Muscle of leg (tissue), 11 donors: ENCODE data around the gene CCT8L2. TPM values are rescaled to one million over a fixed set of nuclear protein-coding genes. Genes with fewer than 3 reads are reported as not detected.
"Not testable (repeated sequence)": the region's sequence is repeated elsewhere in the genome, so short reads cannot be mapped to it uniquely, and the experiment has no call there.

Experiments
- DNase-seq: peaks from one replicate; pipeline ENCODE4 v3.0.0; 2013
- H3K27ac ChIP-seq: one replicate; pipeline ENCODE4 v1.5.1; 2013; ENCODE audit warnings: mild to moderate bottlenecking, low read length, control low read depth
- H3K27me3 ChIP-seq: one replicate; pipeline ENCODE4 v1.6.1; 2013; ENCODE audit warnings: low read length; ENCODE audit not compliant: control insufficient read depth, insufficient read depth
- H3K36me3 ChIP-seq: one replicate; pipeline ENCODE4 v1.6.1; 2013; ENCODE audit warnings: low read length; ENCODE audit not compliant: control insufficient read depth, insufficient read depth
- H3K4me1 ChIP-seq: one replicate; pipeline ENCODE4 v1.6.1; 2013; ENCODE audit warnings: low read length; ENCODE audit not compliant: control insufficient read depth, insufficient read depth
- H3K4me3 ChIP-seq: one replicate; pipeline ENCODE4 v1.5.1; 2013; ENCODE audit warnings: low read length, control low read depth
- H3K9me3 ChIP-seq: replicated peaks from 2 replicates; pipeline ENCODE4 v1.6.1; 2013; ENCODE audit warnings: low read depth, low read length; ENCODE audit not compliant: control insufficient read depth
- WGBS: methylation state at CpG from one replicate; pipeline ENCODE4 v1.1.5; 2013; ENCODE audit warnings: missing lambda C conversion rate; ENCODE audit not compliant: insufficient coverage; 5-methylcytosine and 5-hydroxymethylcytosine counted together
- polyA plus RNA-seq, 8 donors: library from polyadenylated mRNA; unstranded; fragments of 120-200 nt; gene quantifications; one replicate each; pipeline versions ENCODE4 v1.2.1 to v1.2.3, GENCODE V29; 2013; ENCODE audit warnings: inconsistent platforms in 1 of 8, low replicate concordance in 1 of 8; ENCODE audit not compliant: insufficient read length in 8 of 8, insufficient read depth in 1 of 8
- total RNA-seq: library from RNA; stranded (reverse); fragments of 120-200 nt; gene quantifications from one replicate; pipeline ENCODE4 v1.2.4, GENCODE V29; 2013

Gene CCT8L2
- total and polyA plus RNA-seq, 9 donors, result not detected

GRCh38 chr22:16609548-16610261 lies 17.1 kb upstream of the CCT8L2 start:
- no peak overlapping the region for H3K4me3 ChIP-seq
- H3K27ac ChIP-seq, result no peak overlapping the region
- peaks cover 28% of the 10 kb centered on the region for H3K27me3 ChIP-seq
- no peaks in the 10 kb centered on the region for H3K36me3 ChIP-seq
- no peak for DNase-seq
- no peaks in the 10 kb centered on the region for H3K9me3 ChIP-seq
- WGBS, result under 1% methylated on average over 50 of the region's 77 CpGs
- H3K4me1 ChIP-seq, result no peaks in the 10 kb centered on the region

DNA sequence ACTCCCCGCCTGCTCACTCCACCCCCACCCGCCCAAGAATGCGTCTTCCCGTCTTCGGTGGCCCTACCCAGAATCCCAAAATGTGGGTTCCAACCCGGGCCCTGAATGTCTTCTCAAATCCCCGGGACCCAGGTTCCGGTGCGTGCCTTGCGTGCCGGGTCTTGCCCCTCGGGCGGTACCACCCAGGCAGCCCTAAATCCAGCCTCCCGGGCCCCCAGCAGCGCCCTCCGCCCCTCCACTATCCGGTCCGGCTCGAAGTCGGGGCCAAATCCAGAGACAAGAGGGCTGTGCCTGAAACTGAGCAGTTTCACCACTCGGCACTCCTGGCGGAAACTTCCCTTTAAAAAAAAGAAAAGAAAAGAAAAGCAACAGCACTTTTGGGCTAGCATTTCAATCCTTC lies 16.3 kb upstream of the CCT8L2 start:
- H3K4me3 ChIP-seq, result no peak overlapping the region

GRCh38 chr22:16604257-16604998 lies 11.8 kb upstream of the CCT8L2 start:
- peaks cover 36% of the 10 kb centered on the region for H3K27me3 ChIP-seq
- not testable (repeated sequence) for DNase-seq, H3K27ac ChIP-seq, H3K9me3 ChIP-seq, H3K4me1 ChIP-seq, H3K4me3 ChIP-seq, H3K36me3 ChIP-seq
- WGBS, result 60% methylated on average over 3 of the region's 8 CpGs

More for the DNA sequence above, 16.3 kb upstream of the CCT8L2 start:
- Histone ChIP-seq H3K27me3 (peaks cover 30% of the 10 kb centered on the region), H3K27ac (no peak overlapping the region), H3K9me3 (no peaks in the 10 kb centered on the region), H3K36me3 (no peaks in the 10 kb centered on the region), H3K4me1 (no peaks in the 10 kb centered on the region)
- 2% methylated on average over 14 of the region's 22 CpGs for WGBS
- DNase-seq, result no peak

- DNase-seq, H3K4me1 ChIP-seq, H3K4me3 ChIP-seq, H3K27ac ChIP-seq, H3K36me3 ChIP-seq, H3K9me3 ChIP-seq: not testable (repeated sequence)
- peaks cover 29% of the 10 kb centered on the region for H3K27me3 ChIP-seq
- WGBS, result no CpG with 5 or more reads among the region's 9 CpGs
These were observed 11.2 kb upstream of the CCT8L2 start for GRCh38 chr22:16603770-16604242.

- H3K27me3 ChIP-seq, result peaks cover 25% of the 10 kb centered on the region
- H3K4me3 ChIP-seq, result no peak overlapping the region
- DNase-seq, result no peak
- no peaks in the 10 kb centered on the region for H3K4me1 ChIP-seq
- H3K27ac ChIP-seq, result no peak overlapping the region
- H3K9me3 ChIP-seq, result no peaks in the 10 kb centered on the region
- no CpG with 5 or more reads among the region's 6 CpGs for WGBS
- H3K36me3 ChIP-seq, result no peaks in the 10 kb centered on the region
These were observed 10.8 kb upstream of the CCT8L2 start for GRCh38 chr22:16603448-16603768.

- H3K9me3 ChIP-seq, H3K4me1 ChIP-seq, H3K27ac ChIP-seq, DNase-seq, H3K4me3 ChIP-seq, H3K36me3 ChIP-seq: not testable (repeated sequence)
- WGBS, result 2% methylated on average over 24 of the region's 33 CpGs
- peaks cover 23% of the 10 kb centered on the region for H3K27me3 ChIP-seq
These were observed 10.3 kb upstream of the CCT8L2 start for GRCh38 chr22:16602728-16603447.

GRCh38 chr22:16602224-16602727 lies 9.7 kb upstream of the CCT8L2 start:
- DNase-seq, H3K4me1 ChIP-seq, H3K36me3 ChIP-seq, H3K27ac ChIP-seq, H3K9me3 ChIP-seq, H3K4me3 ChIP-seq: not testable (repeated sequence)
- WGBS, result under 1% methylated on average over 64 of the region's 70 CpGs
- peaks cover 23% of the 10 kb centered on the region for H3K27me3 ChIP-seq

DNA sequence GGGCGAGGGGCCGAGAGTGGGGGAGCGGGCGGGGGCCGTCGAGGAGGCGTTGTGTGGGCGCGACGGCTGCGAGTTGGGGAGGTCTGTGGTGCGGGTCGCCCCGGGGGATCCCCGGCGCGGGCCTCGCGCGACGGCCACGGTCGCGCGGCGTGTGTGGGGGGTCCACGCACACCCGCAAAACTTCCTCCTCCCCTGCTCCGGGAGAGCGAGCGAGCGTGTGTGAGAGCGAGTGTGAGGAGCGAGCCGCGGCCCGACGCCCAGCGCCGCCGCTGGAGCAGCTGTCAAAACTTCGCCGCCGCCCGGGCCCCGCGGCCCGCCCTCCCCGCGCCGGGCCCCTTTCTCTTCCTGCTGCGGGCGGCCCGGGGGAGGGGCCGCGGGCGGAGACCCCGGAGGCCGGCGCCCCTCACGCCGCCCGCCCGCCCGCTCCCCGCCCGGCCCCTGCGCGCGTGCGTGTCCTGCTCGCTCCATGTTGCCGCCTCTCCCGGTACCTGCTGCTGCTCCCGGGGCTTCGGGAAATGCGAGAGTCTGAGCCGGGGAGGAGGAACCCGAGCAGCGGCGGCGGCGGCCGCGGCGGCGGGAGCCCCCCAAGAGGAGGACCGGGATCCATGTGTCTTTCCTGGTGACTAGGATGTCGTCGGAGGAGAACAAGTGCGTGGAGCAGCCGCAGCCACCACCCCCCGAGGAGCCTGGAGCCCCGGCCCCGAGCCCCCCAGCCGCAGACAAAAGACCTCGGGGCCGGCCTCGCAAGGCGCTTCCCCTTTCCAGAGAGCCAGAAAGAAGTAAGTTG lies 9.0 kb upstream of the CCT8L2 start:
- peak; percentile 16 for DNase-seq
- Histone ChIP-seq H3K4me3 (peak overlapping the region; percentile 11), H3K27me3 (peaks cover 23% of the 10 kb centered on the region), H3K36me3 (no peaks in the 10 kb centered on the region), H3K4me1 (no peaks in the 10 kb centered on the region), H3K9me3 (no peaks in the 10 kb centered on the region), H3K27ac (no peak overlapping the region)
- WGBS, result under 1% methylated on average over 94 of the region's 100 CpGs

DNA sequence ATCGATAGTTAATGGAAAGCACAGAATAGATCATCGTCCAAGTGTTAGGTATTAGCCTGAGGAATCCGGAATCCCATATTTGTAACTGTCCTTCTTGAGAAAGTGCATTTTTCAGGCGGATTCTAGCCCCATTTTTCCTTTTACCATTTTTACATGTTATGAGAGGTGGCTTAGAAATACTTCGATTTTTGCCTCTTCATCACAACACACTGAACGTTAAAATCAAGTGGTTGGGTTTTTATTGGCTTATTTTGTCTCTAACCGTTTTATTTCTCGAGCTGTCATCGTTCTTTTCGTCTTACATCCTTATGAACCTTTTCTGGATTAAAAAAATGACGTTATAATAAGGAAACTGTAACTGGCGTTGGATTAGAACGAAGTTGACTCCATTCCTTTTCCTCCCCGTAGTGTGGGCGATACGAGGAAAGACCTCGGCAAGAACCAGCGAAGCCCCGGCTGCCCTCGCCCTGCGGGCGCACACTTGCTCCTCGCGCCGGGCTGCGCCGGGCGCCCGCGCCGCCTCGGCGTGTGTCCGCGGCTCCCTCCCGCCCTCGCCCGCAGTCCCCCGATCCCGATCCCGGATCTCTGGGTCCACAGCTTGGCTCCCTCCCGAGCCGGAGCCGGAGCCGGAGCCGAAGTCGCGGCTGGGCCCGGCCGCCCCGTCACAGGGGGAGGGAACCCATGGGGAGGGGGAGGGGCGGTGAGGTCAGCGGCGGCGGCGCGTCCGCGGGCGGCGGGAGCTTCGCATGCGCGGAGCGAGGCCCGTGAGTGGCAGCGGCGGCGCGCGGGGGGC lies 8.2 kb upstream of the CCT8L2 start:
- WGBS, result under 1% methylated on average over 46 of the region's 71 CpGs
- not testable (repeated sequence) for H3K4me1 ChIP-seq, H3K4me3 ChIP-seq, H3K36me3 ChIP-seq, H3K9me3 ChIP-seq, H3K27ac ChIP-seq
- DNase-seq, result peak; percentile 45
- H3K27me3 ChIP-seq, result peaks cover 23% of the 10 kb centered on the region
